GM13976 (cell line): ENCODE results near the gene ACSL6.

Experiments
- DNase-seq: peaks from one replicate; pipeline ENCODE4 v3.0.0; 2012; ENCODE audit warnings: low spot score
- CTCF ChIP-seq: IDR thresholded peaks from 2 replicates; pipeline ENCODE4 v1.5.1; 2012; ENCODE audit warnings: borderline replicate concordance, mild to moderate bottlenecking; ENCODE audit not compliant: insufficient read depth; ENCODE audit errors: extremely low read depth, missing control alignments, control extremely low read depth
- in situ Hi-C: fragments of 300-500 bp; cut with MboI; formaldehyde crosslinking; loops from one replicate; pipeline ENCODE4 v1.12.0; 2022; ENCODE audit warnings: low sequenced_read_pairs, mixed read lengths, inconsistent platforms; ENCODE audit not compliant: unreplicated experiment

ACSL6 gene

DNA sequence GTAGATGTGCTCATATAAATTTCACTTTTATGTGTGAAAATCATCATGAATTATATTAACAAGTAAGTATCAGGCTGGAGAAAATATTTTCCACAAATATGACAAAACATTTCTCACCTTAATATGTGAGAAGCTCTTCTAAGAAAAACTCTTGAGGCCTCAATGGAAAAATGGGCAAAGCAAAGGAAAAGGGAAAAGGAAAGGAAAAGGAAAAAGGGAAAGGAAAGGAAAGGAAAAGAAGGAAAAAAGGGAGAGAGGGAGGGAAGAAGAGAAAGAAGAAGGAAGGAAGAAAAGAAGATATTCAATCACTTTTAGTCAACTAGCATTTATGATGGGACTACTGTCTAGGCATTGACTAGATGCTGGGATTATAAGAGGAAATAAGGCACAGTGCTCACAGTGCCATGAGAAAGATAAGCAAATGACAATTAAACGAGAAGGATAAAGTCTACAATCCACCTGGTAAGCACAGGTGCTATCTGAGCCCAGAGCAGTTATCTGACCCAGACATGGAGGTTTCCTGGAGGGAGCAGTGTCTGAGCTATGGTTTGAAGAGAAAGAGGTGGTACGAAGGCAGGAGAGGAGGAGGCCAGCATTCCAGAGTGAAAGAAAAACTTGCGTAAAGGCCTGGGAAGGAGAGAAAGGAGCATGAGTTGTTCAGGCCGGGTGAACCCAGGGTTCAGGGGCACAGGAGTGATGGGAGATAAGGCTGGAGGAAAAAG lies 18.3 kb upstream of the ACSL6 start:
- in situ Hi-C loops = no loop called here
- DNase-seq = no peak
- no peak for TF ChIP-seq CTCF

DNA sequence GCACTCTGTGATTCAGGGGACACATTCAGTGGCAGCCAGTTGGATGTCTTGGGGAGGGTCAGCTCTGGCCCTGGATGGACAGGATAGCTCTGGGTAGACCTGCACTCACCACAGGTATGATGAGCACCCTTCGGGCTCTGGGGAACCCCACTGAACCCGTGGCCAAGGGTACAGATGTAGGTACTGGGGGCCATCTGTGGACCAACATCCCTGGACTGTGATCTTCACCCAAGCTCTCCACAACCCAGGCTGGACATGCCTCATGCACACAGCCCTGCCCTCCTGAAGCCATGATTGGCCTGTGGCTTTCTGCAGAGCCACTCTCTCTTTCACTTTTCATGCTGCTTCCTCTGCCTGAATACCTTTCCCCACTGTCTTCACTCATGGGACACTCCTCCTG lies 15.6 kb upstream of the ACSL6 start:
- DNase-seq = no peak
- TF ChIP-seq CTCF = no peak
- in situ Hi-C loops = no loop called here

DNA sequence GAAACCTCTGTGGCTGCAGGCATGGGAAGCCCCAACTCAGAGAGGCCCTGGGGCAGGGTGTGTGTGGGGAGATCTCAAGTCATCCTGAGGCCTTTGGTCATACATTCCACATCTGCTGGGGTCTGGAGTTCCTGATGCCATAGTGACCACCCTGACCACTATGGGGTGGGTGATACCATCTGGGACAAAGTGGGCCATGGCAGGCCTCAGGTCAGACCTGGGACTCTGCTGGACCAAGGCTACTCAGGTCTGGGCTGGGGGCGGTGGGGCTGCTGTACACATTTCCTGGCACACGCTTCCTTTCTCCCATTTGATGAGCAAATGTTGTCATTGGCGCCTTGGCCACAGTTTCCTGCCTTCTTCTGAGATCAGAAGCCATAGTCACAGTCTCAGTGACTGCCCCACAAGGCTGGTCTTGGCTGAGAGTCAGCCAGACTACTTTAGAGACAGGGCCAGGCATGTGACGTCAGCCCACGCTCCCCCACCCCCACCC lies 15.1 kb upstream of the ACSL6 start:
- no peak for DNase-seq
- TF ChIP-seq CTCF = no peak
- in situ Hi-C loops = no loop called here

- DNase-seq = no peak
- in situ Hi-C loops = no loop called here
- no peak for TF ChIP-seq CTCF
These were observed 14.0 kb upstream of the ACSL6 start for GRCh38 chr5:132025403-132025971.

GRCh38 chr5:132024789-132025402 lies 13.4 kb upstream of the ACSL6 start:
- in situ Hi-C loops = loop anchor here (25.0 kb wide), 1 partner anchor 588 kb away; no protein-coding TSS in a partner anchor
- DNase-seq = no peak
- no peak for TF ChIP-seq CTCF

DNA sequence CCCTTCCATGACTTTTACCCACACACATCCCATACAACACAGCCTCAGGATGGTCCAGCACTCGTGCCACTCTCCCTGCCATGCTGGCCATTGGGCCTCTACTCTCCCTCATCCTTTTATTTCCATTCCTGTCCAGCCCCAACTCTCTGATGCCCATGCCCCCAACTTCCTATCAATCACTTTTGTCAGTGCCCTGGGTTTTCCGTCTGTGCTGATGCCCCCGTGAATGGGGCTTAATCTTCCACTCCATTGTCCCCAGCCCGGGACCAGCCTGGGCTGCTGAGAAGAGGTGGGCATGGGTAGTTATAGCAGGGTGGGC lies 12.6 kb upstream of the ACSL6 start:
- TF ChIP-seq CTCF = no peak
- in situ Hi-C loops = loop anchor here (25.0 kb wide), 1 partner anchor 587 kb away; no protein-coding TSS in a partner anchor
- no peak for DNase-seq
